GM13977 (cell line): ENCODE data around the gene CRTC3.

Source experiments
- DNase-seq: peaks from one replicate; pipeline ENCODE4 v3.0.0; 2012; ENCODE audit warnings: low spot score
- CTCF ChIP-seq: IDR thresholded peaks from 2 replicates; pipeline ENCODE4 v1.5.1; 2012; ENCODE audit warnings: mild to moderate bottlenecking, control low read depth; ENCODE audit not compliant: insufficient read depth; ENCODE audit errors: extremely low read depth, missing control alignments
- in situ Hi-C: fragments of 300-500 bp; cut with MboI; formaldehyde crosslinking; loops from one replicate; pipeline ENCODE4 v1.12.0; 2022; ENCODE audit warnings: low sequenced_read_pairs, low pct_unique_long_range_greater_than_20kb, mixed read lengths, inconsistent platforms; ENCODE audit not compliant: unreplicated experiment

The CRTC3 gene

DNA sequence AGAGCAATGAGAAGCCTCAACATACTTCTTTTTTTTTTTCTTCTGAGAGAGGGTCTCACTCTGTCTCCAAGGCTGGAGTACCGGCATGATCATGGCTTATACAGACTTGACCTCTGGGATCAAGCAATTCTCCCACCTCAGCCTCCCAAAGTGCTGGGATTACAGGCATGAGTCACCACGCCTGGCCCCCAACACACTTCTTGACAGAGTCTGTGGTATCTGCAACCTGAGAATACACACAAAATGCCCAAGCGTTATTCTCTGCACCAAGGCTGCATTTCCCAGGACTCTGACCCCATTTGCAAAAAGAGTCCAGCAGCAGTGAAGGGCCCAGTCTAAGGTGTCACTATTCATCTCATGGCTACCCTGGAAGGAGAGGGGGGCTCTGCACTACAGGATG is 144.8 kb downstream of the CRTC3 start:
- in situ Hi-C loops = no loop called here
- TF ChIP-seq CTCF = no peak
- no peak for DNase-seq

GRCh38 chr15:90675464-90675863 is 145.7 kb downstream of the CRTC3 start:
- no peak for TF ChIP-seq CTCF
- no peak for DNase-seq
- in situ Hi-C loops = no loop called here

DNA sequence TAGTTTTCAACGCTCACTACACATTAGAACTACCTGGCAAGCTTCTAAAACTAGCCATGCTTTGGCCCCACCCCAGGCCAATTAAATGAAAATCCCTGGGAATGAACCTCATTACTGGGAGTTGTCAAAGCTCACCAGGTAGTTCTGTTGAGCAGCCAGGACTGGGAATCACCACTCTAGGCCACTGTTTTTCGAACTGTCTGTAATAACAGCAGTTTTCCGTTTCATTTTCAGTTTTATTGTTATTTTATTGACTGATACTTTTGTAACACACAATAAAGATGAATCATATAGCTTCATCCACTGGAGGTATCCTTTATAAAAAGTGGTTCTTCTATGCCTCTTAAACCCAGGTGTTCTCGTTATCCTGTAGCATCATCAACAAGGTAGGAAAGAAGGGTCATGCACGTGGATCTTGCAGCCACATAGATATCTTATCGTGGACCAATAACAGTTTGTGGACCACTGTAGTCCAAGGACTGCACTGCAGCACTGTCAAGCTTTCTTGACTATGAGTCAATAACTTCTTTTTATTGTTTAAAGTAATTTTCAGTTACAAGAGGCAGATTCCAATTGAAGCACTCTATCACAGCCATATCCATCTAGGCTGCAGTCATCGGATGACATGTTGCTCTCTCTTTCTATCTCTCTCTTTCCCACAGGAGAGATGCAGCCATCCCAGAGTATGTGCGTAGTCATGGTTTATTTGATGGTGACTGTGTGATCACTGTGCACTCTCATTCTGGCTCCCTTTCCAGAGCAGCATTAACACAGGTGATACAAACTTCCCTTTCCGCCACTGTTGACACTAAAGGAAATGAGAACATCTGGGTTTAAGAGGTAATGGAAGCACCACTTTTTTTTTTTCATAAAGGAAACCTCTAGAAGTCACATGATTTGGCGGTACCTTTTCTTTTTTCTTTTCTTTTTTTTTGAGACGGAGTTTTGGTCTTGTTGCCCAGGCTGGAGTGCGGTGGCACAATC is 148.4 kb downstream of the CRTC3 start:
- no peak for TF ChIP-seq CTCF
- no peak for DNase-seq
- in situ Hi-C loops = no loop called here

- no peak for DNase-seq
- in situ Hi-C loops = no loop called here
- TF ChIP-seq CTCF = no peak
Measured at GRCh38 chr15:90679959-90680358, 150.2 kb downstream of the CRTC3 start.

DNA sequence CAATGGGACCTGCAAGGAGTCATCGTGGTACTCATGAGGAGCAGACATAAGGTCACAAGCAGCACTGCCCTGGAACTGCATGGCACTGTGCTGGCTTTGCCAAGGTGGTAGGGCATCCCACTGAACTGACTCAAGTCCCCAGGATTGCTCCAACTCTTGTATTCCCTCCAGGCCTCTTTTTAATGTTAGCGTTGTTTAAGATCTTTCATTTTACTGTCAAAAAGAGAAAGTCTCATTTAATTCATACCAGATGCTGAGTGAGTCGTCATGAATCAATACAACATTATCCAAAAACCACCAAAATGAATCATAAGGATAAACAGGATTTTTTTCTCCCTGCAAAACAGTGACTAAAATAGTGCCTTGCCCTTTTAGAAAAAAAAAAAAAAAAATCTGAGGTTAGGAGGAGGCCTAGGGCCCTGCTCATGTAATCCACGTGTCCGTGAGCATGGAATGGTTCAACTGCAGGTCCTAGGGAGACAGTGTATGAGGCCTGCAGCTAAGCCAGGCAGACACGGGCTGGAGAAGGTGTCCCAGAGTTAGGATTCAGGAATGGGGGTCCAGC is 150.7 kb downstream of the CRTC3 start:
- DNase-seq = no peak
- TF ChIP-seq CTCF = no peak
- in situ Hi-C loops = no loop called here

GRCh38 chr15:90681056-90681455 is 151.3 kb downstream of the CRTC3 start:
- no peak for DNase-seq
- no peak for TF ChIP-seq CTCF
- in situ Hi-C loops = no loop called here
